AG10803 (cell line): ENCODE measurements around the gene KCNQ1.

ENCODE experiments used
- DNase-seq: peaks from one replicate; pipeline ENCODE4 v3.0.0; 2010; ENCODE audit warnings: low read depth
- H3K4me3 ChIP-seq: 2 replicates; pipeline ENCODE4 v1.5.1; 2011; ENCODE audit warnings: mild to moderate bottlenecking, low read length, control low read depth
- TF ChIP-seq, protein P1 (sequence below): conservative IDR thresholded peaks from 2 replicates; pipeline ENCODE4 v1.5.1; 2011; ENCODE audit warnings: mild to moderate bottlenecking, low read length, control low read depth, inconsistent platforms

The KCNQ1 gene

DNA sequence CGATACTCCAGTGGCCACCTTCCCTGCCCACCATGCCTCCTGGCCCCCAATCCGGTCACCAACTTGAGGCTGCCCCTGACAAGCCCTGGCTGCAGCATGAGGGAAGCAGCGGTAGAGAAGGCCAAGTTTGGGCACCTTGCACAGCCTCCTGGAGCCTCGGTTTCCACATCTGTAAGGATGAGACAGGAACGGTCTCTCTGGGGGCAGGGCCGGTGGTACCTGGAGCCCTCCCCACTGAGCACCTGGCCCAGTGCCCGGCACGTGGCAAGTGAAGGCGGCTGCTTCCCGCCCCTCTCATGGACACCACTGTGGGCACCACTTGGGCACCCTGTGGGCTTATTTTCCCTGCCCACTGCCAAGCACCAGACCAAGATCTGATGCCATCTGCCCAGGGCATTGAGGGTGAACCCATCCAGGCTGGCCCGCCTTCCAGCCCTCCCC lies 363.0 kb downstream of the KCNQ1 start:
- TF ChIP-seq, protein P1, sequence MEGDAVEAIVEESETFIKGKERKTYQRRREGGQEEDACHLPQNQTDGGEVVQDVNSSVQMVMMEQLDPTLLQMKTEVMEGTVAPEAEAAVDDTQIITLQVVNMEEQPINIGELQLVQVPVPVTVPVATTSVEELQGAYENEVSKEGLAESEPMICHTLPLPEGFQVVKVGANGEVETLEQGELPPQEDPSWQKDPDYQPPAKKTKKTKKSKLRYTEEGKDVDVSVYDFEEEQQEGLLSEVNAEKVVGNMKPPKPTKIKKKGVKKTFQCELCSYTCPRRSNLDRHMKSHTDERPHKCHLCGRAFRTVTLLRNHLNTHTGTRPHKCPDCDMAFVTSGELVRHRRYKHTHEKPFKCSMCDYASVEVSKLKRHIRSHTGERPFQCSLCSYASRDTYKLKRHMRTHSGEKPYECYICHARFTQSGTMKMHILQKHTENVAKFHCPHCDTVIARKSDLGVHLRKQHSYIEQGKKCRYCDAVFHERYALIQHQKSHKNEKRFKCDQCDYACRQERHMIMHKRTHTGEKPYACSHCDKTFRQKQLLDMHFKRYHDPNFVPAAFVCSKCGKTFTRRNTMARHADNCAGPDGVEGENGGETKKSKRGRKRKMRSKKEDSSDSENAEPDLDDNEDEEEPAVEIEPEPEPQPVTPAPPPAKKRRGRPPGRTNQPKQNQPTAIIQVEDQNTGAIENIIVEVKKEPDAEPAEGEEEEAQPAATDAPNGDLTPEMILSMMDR = no peak
- no peak overlapping the region for H3K4me3 ChIP-seq
- no peak for DNase-seq

DNA sequence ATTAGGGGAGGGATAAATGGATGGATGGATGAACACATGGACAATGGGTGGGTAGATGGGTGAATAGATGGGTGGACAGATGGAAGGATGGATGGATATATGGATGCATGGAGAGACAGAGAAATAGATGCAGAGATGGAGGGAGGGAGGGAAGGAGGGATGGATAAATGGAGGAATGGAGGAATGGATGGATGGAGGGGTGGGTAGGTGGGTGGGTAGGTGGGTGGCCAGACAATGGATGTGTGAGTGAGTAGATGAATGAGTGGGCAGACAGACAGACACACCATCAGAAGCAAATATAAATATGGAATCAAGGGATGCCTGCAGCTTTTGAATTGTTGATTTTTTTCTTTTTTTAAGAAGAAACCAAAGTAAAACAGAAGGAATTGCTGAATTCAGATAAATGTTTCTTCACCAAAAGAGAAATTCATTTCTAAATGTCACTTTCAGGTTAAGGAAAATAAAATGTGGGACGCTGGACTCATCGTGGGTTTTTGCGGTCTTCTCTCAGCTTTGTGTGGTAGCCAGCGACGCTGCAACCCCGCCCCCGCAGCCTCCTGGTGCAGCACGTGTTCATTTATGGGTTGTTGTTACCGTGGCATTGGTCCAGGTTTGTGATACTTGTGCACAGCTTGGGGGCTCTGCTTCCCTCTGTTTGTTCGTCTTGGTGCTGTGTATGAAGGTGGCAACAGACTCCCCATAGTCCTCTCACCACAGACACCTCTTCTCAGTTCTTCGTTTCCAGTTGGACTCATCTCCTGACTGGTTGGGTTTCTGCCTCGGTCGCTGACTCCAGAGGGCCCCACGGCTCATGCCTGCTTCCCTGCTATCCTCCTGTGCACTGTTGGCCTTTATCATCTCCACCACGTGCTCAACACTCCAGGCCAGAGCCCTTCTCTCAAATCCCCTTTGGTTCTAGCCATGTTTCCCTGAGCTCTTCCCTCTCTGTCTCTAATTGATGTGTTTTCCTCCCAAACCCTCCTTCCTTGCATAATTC lies 364.3 kb downstream of the KCNQ1 start:
- no peak for DNase-seq
- TF ChIP-seq, protein P1 = no peak
- no peak overlapping the region for H3K4me3 ChIP-seq

DNA sequence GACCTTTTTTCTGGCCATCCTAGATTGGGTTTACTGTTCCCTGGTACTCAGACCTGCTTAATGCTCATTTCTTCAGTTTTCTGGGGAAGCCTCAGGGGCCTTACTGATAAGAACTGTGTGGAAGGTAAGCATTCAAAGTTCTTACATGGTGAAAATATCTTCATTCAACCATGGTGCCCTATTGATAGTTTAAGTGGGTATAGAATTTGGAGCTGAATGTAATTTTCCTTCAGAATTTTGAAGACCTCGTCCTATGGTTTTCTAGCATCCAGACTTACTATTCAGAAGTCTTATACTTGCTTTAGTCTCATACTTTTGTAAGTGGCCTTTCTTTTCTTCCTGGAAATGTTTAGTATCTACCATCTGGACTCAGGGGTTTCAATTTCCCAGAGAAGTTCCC lies 365.0 kb downstream of the KCNQ1 start:
- TF ChIP-seq, protein P1 = no peak
- no peak overlapping the region for H3K4me3 ChIP-seq
- DNase-seq = no peak

DNA sequence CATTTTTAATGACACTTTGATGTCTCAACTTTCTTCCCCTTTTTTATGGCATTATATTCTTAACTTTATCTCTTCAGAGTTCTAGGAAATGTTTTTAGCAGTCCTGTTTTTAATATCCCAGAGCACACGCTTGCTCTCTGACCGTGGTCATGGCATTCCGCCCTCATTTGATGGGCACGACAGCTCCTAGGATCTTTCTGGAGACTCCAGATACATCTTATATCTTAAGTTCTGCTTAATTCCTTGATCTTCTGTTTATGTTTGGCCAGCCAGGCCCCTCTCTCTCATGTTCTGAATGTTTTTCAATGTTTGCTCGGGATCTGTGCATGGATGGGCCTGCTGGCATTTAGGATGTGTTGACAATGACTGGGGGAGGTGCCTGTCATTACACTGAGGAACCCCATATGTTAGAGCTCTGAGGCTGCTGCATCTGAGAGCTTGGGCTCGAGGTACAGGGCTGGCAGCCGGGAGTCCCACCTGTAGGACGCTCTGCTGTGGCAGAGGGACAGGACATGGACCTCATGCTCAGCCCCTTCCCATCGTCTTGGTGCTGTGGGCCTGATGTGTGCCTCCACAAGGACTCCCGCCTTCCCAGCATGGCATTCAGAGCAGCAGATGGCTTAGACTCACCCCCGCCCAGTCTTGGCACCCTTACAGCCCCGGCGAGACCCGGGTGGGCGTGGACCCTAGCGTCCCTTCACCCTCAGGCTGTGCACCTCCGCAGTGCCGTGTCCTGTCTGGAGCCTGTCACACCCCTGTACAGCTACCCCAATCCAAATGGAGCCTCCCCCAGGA lies 365.8 kb downstream of the KCNQ1 start:
- no peak for DNase-seq
- TF ChIP-seq, protein P1 = no peak
- H3K4me3 ChIP-seq = no peak overlapping the region

DNA sequence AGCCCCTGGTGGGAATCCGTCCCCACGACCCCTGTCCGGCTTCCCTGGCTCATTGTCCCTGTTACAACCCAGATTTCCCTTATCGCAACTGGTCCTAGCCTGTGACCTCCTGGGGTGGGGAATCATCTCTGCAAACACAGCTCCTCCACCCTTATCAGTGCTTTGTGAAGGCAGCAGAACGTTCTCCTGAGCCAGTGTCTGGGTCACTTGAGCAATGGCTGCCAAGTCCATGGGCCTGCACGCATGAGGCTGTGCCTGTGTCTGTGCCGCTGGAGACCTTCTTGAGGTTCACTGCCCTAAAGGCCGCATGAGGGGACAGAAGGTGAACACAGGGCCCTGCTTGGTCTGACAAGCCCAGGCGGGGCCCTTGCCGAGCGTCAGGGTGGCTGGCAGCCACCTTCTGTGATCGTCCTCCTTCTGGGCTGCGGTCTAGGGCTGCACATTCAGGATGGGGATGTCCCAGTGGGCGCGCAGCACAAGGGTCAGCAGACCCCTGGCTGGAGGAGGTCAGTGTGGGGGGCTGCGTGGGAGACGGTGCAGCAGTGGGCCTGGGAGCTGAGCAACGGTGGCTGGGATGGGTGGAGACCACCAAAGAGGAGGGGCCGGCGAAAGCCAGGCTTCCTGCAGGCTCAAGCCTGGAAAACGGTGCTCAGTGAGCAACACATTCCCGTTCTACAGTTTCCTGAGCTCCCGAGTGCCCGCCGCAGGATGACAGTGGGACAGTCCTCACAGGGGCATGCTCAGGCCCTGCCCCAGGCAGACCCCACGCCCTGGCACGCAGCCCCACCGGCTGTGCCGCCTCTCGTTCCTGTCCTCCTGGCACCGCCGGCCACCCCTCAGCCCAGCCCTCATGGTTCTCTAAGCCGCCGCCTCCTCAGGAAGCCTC lies 366.6 kb downstream of the KCNQ1 start:
- TF ChIP-seq, protein P1 = no peak
- no peak for DNase-seq
- H3K4me3 ChIP-seq = no peak overlapping the region

DNA sequence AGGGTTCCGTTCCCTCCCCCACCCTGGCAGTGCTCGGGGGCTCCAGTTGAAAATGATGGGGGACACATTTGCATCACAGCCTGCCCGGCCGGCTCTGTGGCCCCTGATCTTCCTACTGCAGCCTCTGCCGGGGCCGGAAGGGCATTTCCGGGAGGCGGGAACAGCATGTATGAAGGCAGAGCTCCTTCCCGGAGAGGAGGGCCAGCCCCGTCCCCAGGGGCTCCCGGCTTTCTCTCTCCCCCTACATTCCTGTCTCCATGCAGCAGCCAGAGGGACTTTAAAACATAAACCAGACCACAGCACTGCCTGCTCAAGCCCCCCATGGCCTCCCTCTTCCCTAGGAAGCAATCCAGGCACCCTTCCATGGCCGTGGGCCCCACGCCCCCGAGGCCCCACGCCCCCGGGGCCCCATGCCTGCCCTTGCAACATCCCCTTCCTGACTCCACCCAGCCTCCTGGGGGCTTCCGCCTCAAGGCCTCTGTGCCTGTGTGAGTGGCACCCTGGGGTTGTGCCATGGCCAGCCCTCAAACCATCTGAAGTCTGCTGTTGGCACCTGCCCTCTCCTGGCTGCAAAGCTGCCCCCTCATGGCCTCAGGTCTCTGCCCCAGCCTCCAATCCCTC lies 367.7 kb downstream of the KCNQ1 start:
- no peak for DNase-seq
- TF ChIP-seq, protein P1 = no peak
- H3K4me3 ChIP-seq = no peak overlapping the region
